Fibroblast of skin of right quadriceps (primary cell): Measurements from ENCODE around the gene SSU72.
"Not testable (repeated sequence)": the region's sequence is repeated elsewhere in the genome, so short reads cannot be mapped to it uniquely, and the experiment has no call there.

ENCODE experiments used
- DNase-seq: peaks from one replicate; pipeline ENCODE4 v3.0.0-alpha.2; 2013

The SSU72 gene

DNA sequence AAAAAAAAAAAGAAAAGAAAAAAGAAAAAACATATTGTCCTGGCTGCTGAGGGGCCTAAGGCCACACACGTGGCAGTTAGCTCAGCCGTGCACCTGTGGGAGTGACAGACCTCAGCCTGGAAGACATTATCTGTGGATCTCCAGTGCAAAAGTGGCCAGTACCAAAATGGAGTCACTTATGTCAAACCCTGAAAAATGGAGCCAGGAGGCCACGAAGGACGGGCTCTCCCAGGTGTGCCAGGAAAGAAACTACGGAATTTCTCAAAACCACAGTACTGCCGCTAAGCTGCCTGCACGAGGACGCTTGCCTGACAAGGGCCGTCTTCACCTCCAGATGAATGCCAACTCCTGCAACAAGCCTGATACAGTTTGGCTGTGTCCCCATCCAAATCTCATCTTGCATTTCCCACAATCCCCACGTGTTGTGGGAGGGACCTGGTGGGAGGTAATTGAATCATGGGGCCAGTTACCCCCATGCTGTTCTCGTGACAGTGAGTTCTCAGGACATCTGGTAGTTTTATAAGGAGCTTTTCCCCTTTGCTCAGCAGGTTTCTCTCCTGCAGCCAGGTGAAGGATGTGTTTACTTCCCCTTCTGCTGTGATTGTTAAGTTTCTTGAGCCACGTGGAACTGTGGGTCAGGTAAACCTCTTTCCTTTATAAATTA is 35.3 kb upstream of the SSU72 start:
- DNase-seq, result no peak

DNA sequence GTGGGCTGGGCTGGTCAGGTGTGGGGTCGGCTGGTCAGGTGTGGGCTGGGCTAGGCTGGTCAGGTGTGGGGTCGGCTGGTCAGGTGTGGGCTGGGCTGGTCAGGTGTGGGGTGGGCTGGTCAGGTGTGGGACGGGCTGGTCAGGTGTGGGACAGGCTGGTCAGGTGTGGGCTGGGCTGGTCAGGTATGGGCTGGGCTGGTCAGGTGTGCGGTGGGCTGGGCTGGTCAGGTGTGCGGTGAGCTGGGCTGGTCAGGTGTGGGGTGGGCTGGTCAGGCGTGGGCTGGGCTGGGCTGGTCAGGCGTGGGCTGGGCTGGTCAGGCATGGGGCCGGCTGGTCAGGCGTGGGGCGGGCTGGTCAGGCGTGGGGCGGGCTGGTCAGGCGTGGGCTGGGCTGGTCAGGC is 31.6 kb upstream of the SSU72 start:
- no peak for DNase-seq

DNA sequence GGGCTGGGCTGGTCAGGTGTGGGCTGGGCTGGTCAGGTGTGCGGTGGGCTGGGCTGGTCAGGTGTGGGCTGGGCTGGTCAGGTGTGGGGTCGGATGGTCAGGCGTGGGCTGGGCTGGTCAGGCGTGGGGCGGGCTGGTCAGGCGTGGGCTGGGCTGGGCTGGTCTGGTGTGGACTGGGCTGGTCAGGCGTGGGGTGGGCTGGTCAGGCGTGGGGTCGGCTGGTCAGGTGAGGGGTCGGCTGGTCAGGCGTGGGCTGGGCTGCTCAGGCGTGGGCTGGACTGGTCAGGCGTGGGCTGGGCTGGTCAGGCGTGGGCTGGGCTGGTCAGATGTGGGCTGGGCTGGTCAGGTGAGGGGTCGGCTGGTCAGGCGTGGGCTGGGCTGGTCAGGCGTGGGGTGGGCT is 31.1 kb upstream of the SSU72 start:
- DNase-seq, result no peak

DNA sequence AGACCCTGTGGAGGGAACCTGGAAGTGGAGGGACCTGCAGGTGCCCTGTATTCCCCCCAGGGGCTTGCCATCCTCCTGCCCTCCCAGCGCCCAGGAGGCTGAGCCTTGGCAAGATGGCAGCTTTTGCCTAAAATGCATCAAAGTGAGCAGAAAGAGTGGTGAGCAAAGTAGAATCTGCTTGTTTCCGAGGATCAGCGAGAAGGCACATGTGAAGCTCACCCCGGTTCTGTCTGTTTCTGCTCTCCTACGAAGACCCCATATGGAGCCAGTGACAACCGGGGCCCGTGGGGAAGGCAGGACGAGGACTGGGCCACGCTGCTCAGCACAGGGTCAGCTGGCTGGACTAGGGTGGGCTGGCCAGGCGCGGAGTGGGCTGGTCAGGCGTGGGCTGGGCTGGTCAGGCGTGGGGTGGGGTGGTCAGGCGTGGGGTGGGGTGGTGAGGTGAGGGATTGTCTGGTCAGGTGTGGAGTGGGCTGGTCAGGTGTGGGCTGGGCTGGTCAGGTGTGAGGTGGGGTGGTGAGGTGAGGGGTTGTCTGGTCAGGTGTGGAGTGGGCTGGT is 30.4 kb upstream of the SSU72 start:
- no peak for DNase-seq

DNA sequence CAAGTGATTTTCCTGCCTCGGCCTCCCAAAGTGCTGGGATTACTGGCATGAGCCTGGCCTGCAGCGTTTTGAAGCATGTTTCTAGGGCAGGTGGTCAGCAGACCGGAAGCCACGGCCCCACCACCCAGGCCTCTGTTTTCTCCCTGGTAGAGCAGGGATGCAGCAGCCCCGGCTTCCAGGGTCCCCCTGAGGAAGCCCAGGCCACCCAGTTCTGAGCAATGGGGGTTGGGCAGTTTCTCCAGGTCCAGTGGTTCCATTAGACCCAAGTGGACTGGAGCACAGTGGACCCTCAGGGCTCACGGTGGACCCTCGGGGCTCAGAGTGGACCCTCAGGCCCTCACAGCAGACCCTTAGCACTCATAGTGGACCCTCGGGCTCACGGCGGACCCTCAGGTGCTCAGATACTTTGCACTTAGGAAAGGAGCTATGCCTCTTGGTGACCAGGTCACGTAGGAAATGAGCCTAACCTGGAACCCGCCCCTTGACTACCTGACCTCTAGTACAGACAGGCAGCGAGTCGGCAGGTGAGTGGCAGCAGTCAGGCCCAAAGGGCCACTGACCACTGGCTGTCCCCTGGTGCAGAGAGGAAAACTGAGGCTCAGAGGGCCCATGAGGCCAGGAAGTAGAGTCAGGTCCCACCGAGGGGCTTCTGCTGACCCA is 29.8 kb upstream of the SSU72 start:
- DNase-seq, result no peak

DNA sequence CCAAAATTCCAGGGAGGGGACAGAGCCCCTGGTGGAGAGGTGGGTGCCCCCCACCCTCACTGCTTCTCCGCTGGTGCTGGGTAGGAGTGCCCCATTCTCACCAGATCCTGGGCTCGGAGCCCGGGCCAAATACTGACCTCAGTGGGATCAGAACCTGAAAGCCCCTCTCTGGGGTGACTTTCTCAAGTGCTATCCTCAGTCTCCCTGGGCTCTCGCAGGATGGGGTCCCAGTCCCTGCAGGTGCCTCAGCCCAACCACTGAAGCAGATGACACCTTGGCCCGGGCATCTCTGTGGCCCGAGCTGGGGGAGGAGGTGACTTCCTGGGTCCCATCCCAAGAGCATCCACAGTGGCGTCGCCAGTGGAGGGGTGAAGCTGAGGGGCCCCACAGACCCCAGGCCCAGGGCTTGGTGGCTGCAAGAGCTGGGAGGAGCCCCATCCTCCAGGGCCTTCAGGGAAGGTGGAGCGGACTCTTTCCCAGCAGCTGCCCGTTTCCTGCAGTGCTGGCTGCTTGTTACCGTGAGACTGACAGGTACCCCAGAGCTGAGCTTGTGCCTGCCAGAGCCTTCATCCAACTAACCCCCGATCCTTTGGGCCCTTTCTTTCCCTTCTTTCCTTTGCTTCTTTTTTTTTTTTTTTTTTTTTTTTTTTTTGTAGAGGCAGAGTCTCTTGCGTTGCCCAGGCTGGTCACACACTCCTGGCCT is 29.2 kb upstream of the SSU72 start:
- no peak for DNase-seq

DNA sequence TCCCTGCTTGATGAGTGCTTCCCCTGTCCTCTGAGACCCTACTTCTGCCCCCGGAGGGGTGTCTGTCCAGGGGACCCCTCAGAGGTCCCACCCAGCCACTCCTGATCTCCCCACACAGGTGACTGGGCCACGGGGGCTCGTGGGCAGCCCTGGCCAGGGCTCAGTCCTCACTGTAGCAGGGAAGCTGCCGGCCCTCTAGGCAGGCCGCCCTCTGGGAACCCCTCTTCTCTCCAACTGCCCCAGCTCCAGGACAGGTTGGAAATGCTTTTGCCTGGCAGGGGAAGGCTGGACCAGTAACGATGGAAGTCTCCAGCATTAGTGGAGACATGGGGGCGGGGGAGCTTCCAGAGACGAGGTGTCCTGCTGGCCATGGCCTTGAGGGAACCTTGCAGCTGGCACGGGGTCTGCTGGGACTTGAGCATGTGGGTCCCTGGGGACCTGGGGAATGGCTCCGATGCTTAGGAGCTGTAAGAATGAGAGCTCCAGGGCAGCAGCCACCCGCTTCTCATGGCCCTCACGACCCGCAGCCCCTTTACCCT is 28.4 kb upstream of the SSU72 start:
- no peak for DNase-seq

DNA sequence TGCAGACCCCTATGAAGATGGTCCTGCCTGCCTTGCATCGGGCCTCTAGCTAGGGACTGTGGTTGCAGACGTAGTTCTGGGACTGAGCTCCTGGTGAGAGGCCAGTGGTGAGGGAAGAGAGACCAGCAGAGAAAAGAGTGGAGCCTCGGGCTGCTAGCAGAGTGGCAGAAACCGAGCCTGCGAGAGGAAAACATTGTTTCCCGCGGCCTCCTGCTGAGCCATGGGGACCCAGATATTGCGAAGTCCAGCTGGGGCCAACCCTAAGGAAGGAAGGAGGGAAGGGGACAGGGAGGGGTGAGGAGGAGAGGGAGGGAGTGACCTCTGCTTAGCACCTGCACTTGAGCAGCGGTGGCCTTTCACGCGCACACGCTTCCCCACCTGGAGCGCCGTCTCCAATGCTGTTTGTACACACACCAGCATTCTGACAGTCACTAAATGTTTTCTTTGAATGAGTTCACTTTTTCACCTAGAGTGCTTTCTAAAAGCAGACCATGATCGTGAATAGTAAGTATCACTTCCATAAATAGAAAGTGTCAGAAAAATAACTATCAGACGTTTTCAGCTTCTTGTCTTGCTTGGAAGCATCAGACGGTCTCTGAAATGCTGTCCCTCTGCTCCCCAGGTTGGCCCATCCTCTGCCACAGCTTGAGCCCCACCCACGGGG is 27.8 kb upstream of the SSU72 start:
- DNase-seq, result no peak

DNA sequence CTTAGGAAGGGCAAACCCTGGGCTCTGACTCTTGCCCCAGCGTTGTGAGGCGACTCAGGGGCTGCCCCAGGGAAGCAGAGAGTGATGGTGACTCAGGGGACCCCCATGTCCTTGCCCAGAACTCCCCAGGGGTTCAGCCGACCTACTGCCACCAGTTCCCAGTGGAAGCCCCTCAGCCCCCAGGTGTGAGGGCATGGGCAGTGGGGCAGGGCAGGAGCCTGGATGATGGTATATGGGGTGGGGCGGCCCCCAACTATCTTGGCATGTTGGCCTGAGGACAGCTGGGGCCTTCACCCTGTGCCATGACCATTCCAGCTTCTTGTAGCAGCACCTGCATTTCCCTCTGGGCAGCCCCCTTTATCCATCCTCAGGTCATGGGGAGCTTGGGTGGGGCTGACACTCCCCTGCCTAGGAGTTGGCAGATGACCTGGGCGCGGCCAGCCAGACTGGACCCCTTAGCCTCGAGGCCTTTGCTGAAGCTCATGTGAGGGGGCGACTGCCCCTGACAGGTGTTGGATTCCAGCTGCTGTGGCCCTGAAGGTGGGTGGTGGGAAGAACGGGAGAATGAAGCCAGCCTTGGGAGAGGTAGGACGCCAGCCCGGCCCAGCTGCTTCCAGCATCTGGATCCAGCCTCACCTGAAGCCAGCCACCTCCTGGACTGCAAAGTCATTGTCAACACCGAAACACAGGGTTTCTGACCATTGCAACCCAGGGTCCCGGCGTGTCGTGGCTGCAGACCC is 27.1 kb upstream of the SSU72 start:
- DNase-seq, result no peak

DNA sequence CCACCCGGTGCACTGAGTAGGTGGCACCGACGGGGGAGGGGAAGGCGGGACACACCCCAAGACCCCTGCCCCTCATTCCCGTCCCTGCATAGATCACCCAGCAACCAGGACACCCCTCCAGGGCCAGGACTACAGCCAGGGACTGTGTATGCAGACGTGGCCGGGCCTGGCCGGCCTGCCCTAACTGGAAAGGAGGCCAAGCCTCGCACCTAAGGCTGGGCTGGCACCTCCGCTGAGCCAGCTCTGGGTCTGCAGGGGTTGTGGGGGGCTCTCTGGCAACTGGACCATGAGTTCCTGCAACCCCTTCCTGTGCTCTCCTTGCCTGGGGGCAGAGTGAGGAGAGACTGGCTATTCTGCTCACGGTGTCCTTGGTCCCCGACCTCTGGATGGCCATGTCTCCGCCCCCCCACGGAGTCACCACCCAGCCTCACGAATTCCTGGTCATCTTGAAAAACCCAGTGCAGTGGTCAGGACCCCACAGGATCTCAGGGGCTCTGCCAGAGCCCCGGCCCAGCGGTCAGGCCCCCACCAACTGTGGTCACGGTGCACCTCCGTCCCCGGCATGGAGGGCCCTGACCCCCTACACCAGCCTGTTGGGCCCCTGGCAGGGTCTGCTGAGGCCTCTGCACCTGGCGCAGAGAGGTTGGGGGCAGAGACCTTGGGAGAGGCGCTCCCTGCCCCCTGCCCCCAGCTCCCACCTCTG is 26.3 kb upstream of the SSU72 start:
- no peak for DNase-seq

DNA sequence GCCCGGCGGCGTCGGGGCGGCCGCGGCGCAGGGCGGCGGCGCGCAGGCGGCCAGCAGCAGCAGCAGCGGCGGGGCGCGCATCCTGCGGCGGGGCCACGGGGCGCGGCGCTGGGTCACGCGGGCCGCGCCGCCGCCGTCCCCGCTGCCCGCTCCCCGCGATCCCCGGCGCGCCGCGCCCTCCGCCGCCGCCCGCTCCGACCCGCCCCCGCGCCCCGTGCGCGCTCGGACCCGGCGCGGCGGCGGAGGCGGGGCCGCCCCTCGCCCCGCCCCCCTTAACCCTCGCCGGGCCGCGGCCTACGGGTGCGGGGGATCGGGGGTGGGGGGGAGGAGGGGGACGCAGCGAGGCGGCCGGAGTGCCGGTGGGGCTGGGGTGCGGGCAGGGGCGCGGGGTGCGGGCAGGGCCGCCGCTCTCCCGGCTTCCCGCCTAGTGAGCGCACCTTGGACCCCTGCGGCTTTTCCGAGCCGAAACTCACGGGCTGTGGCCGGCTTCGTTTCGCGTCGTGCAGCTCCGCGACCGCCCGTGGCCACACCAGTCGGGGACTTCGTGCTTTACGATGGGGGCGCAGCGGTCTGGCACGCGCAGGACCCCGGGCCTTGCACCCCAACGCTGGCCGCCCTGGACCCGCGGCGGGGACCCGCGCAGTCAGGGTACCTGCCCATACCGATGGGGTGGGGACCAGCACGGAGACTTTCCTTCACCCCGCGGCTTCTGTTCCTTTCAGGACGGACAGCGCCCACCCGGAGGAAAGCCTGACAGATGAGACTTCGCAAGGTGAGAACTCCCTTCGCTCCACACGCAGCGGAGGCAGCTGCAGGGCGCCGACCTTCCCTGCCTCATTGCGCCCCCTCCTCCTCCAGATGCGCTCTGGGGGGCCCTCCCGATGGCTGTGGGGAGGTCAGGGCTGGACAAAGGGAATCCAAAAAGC is 25.5 kb upstream of the SSU72 start, which contains the start of gene FNDC10:
Gene FNDC10, minus strand, starts transcription at position 201 of the 926 bp plus-strand sequence. Its CDS starts 120 bp downstream, at position 81.
- DNase-seq, result no peak

DNA sequence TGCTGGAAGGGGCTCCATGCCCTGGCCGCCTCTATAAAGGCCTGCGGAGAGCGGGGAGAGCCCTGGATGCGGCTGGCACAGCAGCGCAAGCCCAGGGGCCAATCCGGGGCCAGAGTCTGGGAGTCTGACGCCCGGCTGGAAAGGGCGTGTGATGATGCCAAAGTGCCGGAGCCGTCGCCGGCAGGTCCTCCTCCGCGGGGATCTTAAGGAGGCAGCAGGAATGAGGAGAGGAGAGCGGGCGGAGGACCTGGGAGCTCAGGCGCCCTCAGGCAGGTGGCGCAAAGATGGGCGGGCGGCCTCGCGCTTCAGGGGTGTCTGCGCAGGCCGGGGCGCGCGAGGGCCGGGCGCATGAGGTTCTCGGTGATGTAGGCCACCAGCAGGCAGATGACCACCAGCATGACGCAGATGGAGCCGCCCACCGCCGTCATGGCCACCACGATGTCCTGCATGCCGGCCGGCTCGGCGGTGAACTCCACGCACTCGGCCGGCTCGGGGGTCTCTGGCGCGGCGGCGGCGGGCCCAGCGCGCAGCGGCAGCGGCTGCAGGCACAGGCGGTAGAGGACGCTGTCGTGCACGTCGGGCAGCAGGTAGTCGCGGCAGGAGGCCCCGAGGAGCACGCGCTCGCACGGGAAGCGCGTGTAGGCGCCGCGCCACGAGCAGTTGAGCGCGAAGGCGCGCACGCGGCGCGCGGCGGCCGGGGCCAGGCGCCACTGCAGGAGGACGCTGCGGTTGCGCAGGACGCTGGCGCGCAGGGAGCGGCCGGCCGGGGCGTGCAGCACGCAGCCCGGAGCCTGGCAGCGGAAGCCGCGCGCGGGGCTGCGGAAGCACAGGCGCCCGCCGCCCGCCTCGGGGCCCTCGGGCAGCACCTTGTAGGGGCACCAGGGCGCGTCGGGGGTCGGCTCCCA is 24.6 kb upstream of the SSU72 start:
- DNase-seq, result peak; percentile 26

DNA sequence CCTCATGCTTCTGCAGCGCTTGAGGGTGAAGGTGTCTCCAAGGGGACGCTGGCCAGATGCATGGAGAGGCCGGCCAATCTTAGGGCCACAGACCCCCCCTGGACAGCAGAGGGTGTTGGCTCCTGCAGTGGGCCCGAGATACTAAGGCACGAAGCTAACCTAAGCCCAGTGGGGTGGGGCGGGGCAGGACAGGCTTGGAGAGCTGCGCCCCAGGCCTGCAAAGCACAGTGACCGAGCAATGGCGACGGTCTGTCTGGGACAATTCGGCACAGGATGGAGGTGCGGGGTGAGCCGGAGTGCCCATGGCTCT is 24.0 kb upstream of the SSU72 start:
- DNase-seq, result no peak

DNA sequence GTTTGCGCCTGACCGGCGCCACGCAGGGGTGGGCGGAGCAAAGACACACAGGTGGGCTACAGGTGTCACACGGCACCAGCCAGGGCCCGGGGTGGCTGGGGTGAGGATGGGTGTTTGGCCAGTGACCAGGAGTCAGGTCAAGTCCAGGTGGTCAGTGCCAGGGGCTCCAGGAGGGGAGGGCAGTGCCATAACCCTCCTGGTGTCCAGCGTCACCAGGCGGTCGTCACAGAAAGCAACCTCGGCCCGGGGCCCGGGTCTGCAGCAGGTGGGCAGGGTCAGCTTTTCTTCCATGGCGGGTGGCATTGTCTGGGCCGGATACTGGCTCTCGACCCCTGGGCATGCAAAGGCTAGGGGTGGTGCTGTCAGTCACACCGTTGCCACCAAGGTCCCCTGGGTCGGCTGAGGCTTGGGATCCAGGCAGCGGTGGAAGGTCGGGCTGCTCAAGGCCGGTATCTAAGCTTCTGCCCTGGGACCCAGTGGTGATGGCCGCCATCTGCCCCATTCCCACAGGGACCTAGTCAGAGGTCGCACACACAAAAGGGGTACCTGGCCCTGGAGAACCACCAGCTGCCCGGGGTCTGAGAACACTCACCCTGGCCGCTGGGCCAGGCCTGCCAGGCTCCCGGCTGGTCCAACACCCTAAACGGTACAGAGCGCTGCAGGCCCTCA is 23.5 kb upstream of the SSU72 start:
- DNase-seq, result no peak

DNA sequence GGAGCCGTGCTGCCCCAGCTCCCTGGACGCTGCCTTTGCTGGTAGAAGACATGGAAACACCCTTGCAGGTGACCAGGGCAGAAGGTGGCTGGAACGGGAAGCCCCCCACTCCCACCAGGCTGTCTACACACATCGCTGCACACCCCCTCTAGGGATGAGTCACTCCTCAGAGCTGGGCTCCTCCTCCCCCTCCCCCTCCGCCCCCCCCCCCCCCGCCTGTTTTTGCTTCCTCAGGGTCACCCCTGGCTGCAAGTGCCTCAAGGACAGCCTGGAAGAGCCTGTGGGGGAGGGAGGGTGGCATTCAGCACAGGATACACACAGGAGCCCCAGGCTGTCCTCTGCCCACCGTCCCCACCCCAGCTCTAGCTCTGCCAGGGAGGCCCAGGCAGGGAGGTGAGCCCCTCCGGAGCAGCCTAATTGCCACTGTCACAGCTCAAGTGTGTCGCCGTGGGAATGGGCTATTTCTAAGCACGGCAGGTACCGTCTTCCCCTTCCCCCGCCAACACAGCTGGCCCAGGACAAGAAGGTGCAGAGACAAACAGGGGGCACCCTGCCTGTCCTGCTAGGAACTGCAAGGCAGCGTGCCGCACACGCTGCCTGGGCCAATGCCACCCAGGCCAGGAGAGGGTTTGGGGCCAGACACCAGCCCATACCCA is 22.7 kb upstream of the SSU72 start:
- DNase-seq, result no peak

DNA sequence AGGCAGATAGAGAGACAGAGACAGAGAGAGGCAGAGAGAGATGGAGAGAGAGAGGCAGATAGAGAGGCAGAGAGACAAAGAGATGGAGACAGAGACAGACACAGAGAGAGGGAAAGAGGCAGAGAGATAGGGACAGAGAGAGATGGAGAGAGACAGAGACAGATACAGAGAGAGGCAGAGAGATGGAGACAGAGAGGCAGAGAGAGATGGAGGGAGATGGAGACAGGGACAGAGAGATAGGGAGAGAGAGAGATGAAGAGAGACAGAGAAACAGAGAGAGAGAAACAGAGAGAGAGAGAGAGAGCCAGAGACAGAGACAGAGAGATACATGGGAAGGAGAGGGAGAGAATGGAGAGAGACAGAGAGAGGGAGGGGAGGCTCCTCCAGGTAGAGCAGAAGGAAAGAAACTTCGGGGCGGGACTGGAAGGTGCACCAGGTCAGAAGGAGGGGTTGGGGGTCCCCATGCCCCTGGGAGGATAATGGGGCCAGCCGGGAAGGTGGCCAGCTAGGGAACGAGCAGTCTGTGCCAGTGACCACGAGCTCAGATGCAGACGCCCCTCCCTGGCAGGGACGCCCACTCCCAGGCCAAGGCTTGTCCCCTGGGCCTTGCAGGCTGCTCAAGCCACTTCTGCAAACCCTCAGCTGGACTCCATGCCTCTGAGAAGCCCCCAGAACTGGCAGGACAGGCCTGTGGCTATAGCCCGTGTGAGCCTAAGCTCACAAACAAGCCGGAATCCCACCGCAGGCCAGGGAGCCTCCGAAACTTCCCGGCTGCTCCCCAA is 22.0 kb upstream of the SSU72 start:
- no peak for DNase-seq

DNA sequence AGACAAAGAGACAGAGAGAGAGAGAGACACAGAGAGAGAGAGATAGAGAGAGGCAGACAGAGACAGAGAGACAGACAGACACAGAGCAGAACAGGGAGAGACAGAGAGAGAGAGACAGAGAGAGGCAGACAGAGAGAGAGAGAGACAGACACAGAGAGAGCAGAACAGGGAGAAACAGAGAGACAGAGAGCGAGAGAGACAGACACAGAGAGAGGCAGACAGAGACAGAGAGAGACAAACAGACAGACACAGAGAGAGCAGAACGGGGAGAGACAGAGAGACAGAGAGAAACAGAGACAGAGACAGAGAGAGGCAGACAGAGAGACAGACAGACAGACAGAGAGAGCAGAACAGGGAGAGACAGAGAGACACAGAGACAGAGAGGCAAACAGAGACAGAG is 20.7 kb upstream of the SSU72 start:
- not testable (repeated sequence) for DNase-seq
